Esophagus mucosa (tissue), 1 donor: ENCODE measurements around the gene PSAP. TPM values are rescaled to one million over a fixed set of nuclear protein-coding genes. Genes with fewer than 3 reads are reported as not detected.
"Not testable (repeated sequence)": the region's sequence is repeated elsewhere in the genome, so short reads cannot be mapped to it uniquely, and the experiment has no call there.

ENCODE experiments used
- ATAC-seq: fragments of 200-7000 bp; cut with Tn5 transposase; one replicate; pipeline ENCODE4 v1.9.1; 2020
- total RNA-seq: library from RNA; stranded (reverse); gene quantifications from one replicate; pipeline ENCODE4 v1.2.4, GENCODE V29; 2023
- donor health status: DM: yes; HTN: yes; CAD: no.

Gene PSAP
- total RNA-seq, 1 donor from 2014 or later, result 376 TPM

DNA sequence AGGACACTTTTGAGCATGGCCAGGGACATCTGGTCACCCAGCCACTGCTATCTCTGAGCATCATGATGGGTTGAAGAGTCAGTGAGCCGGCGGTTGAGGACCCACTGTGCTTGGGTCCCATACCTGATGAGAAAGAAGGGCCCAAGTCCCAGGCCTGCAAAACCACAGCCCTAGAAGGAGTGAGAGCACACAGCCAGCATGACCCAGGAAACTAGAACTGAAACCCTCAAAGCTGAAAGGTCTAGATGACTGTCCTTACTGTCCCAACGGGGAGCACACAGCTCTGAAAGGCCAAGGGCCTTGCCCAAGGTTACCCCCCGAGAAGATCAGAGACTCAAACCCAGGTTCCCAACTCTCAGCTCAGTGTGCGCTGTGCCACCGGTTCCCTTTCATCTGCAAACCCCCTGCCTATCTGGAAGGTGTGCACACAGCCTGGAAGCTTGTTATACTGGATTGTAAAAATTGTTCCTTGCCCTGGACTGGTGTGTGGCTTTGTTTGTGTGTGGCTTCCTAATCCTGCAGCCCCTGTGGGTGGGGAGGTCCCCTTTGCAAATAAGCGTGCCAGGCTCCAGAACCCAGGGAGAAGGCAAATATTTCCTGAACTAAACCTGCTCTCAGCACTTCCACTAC is 22.6 kb upstream of the PSAP start:
- ATAC-seq, result no peak

DNA sequence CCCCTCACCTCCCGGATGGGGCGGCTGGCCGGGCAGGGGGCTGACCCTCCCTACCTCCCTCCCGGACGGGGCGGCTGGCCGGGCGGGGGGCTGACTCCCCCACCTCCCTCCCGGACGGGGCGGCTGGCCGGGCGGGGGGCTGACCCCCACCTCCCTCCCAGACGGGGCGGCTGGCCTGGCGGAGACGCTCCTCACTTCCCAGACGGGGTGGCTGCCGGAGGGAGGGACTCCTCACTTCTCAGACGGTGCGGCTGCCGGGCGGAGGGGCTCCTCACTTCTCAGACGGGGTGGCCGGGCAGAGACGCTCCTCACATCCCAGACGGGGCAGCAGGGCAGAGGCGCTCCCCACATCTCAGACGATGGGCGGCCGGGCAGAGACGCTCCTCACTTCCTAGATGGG is 18.6 kb upstream of the PSAP start:
- ATAC-seq, result not testable (repeated sequence)

DNA sequence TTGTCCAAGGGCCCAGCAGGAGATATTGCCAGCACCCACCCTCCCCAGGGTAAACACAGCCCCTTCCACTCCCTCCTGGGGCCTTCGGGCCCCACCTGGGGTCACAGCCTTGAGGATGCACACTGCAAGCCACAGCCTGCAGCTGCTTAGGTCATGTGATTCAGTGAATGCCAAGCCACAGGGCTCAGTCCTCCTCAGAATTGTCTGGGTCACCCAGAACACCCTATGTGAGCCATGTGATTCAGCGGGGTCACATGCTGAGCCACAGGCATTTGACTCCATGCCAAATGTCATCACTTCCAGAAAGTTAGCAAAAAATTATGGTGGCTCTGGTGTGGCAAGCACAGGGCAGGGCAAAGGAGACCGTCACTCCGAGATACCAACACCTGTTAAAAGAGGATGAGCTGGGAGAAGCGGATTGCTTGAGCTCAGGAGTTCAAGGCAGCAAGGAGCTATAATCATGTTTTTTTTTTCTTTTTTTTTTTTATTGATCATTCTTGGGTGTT is 17.2 kb upstream of the PSAP start:
- peak; percentile 86 for ATAC-seq

DNA sequence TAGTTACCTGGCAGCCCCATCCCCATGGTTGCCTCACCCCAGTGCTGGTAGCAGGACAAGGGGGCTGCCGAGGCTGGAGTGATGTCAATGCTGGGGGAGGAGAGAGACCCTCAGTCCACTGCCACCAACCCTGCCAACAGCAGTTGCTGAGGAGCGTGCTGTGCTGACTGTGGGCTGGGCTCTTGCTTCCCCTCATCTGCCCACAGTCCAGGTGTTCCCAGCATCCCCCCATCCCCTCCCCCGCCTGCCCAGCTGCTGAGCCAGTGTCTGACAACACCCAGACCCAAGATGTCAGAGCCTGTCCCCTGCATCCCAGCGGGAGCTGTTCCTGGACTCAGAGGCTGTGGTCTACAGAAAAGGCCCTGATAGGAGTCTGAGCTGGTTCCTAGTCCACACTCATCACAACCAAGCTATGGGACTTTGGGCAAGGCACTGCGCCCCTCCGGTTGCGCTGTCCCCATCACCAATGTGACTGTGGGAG is 14.6 kb upstream of the PSAP start:
- ATAC-seq, result no peak

DNA sequence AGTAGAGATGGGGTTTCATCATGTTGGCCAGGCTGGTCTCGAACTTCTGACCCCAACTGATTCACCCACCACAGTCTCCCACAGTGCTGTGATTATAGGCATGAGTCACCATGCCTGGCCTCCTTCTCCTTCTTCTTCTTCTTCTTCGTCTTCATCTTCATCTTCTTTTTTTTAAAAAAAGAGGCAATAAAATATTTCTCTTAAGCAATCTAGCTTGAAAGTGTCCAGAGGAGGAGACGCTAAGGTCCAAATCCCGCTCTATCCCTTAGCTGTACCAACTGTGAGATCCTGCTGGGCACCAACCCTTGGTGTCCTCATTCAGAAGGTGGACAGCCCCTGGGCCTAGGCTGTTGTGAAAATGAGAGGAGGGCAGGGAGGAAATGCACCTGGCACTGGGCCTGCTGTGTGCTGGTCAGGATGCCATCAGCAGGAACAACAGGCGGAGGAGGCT is 13.9 kb upstream of the PSAP start:
- no peak for ATAC-seq

DNA sequence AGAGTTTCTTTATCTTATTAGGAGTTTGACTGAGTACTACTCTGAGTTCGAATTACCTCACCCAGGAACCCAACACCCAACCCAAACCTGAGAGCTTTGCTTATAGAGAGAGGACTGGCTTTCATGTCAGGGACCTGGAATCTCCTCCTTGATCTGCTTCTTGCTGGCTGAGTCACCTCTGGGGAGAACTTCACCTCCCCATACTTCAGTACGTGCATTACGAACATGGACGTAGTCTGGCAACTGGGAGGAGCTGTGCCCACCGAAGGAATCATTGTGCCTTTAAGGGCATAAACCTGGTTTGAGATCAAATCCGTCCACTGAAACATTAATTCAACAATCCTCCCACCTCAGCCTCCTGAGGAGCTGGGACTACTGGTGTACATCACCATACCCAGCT is 12.2 kb upstream of the PSAP start:
- ATAC-seq, result no peak

DNA sequence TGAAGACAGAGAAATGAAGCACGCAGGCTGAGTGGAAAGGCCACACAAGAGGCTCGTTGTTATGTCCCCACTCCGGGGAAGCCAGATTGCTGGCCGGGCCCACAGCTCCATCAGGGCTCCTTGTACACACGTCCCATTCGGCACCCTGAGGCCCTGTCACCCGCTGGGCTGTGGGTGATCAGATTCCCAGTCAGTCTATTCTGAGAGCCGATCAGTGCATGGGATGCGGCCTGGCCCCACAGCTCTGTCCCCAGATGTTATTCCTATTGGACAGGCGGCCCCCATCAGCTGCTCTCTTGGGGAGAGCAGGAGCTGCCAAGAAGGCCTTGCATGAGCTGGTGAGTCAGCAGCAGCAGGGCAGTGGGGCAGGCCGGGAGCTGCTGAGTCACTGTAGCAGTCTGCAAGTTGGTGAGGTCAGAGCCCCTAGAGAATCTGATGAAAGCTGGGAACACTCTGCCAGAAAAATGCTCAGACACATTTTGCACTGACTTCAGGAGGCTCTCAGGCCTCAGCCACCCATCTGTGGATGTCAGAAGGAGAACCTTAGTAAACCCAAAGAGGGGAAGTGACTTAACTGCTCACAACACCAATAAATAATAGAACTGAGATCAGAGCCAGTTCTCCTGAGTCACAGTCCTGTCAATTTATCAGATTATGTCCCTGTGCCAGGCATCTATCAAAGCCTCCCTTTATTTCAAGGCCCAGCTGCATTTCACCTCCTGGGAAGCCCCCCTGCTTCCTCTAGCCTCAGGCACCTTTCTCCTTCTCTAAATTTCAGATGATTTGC is 9.4 kb upstream of the PSAP start:
- peak; percentile 97 for ATAC-seq

DNA sequence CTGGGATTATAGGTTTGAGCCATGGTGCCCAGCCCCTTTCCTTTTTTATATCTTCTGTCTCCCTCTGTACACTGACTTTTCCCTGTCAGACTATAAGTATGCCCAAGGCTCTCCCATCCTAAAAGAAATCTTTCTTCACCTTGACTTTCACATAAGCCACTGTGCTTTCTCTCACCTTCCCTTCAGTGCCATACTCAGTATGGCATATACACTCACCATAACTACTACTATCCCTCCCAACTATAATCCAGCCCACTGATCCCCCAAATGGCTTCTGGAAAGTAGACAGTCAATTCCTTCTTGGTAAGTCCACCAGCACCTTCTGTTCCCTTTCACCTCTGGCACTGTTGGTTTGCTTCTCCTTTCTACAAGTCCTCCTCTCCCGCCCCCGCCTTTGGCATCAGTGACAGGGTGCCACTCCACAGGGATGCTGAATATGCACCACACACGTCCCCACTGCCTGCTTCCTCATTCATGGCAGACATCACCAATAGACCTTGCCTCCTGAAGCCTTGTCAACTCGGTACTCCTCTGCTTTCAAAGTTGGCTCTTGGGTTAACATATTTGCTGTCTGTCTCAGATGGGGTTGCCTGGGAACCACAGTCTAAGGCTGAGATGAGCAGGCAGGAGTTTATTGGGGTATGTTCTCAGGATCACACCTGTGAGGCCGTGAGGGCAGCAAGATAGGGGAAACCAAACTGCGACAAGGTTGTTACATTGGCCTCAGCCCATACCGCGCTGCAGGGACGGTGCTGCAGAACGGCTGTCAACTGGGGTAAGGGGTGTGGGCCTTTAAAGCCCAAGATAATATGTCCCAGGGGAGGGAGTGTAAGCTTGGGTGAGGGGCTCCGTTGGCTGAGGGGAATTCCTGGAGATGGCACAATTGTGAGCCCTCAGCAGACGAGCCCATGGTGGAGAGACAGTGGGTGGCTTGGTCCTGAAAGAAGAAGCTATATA is 7.2 kb upstream of the PSAP start:
- no peak for ATAC-seq

DNA sequence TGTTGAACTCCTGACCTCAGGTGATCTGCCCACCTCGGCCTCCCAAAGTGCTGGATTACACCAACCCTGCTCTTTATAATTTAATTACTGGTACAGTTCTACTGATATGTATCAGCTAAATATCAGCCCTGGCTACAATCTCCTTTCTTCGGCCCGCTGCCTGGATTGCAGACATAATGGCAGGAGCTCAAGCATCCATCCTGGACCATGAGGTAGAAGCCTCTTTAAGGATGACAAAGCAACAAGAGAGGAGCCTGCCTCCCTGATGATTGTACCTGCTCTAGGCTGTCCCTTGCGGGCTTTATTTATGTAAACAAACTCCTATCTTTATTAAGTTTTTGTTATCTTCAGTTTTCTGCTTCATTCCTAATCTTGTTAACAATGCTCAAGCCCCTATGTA is 5.6 kb upstream of the PSAP start:
- no peak for ATAC-seq

DNA sequence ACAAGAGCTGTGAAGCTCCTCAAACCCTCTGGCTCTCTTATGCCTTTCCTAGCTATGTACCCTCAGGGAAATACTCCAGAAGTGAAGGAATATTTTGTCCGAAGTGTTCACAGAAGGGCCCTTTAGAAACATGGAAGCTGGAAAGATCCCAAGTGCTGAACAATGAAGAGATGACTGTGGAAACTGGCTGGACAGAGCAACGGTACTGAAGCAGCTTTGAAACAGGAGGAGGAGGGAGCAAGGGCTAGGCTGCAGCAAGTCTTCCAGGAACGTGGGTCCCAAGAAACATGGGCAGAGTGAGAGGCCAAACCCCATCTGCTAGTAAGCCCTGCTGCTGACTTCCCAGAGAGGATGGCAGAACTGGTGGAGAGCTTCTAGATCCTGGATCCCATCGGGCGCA is 3.0 kb upstream of the PSAP start:
- ATAC-seq, result no peak

DNA sequence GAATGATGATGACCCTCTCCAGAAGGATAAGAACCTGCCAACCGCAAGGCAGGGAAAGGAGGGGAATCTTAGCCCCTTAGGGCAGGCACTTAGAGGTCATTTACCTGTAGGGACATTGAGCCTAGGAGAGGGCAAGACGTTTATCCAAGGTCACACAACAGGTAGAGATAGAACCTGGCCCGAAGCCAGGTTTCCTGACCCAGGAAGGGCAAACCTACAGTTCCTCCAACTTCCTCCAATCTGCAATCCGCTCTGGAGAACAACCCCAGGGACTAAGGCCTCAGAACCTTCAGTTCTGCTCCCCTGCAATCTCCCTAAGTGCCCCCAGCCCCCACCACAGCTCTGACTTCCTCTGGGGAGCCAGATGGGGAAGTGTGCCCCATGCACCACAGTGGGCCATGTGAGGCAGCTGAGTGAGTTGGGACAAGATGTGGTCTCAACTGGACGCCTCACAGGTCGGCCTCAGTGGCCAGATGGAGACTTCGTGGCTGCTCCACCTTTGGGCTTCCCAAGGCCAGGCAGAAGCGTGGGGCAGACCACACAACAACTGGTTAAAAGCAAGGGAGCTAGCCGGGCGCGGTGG is 1.4 kb upstream of the PSAP start:
- ATAC-seq, result no peak

DNA sequence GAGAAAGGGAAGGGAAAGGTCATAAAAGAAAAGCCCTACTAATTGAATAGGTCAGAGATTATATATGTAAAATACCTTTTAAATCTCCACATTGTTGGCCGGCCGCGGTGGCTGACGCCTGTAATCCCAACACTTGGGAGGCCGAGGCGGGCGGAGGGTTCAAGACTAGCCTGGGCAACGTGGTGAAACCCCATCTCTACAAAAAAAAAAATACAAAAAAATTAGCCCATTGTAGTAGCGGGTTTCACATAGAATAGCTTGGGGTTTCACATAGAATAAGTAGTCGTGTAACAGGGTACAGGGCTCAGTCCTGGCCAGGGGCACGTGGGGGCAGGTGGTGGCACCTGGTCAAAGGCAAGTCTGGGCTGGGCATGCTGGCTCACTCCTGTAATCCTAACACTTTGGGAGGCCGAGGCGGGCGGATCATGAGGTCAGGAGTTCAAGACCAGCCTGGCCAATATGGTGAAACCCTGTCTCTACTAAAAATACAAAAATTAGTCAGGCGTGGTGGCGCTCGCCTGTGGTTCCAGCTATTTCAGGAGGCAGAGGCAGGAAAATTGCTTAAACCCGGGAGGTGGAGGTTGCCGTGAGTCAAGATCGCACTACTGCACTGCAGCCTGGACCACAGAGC is 529 bp upstream of the PSAP start:
- ATAC-seq, result peak; percentile 19

DNA sequence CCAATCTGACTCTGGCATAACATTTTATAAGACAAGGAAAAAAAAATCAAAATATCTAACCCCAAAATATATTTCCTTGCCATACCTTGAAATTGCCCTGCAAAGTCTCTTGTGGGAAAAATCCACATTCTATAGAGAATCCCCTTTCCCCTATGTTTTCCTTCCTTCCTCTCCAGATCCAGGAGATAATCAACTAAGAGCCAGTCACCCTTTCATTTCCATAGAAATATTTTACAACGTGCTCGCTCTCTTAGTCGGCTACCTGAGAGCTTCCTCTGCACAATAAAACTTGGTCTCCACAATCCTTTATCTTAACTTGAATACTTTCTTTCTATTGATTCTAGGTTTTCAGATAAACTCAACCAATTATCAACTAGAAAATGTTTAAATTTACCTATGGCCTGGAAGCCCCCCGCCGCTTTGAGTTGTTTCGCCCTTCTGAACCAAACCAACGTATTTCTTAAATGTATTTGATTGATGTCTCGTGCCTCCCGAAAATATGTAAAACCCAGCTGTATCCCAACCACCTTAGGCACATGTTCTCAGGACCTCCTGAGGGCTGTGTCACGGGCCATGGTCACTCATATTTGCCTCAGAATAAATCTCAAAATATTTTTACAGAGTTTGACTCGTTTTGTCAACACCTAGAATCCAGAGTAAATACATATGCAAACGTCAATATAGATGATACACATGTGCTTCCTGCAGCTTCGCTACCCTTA is 869 bp downstream of the PSAP start:
- no peak for ATAC-seq

DNA sequence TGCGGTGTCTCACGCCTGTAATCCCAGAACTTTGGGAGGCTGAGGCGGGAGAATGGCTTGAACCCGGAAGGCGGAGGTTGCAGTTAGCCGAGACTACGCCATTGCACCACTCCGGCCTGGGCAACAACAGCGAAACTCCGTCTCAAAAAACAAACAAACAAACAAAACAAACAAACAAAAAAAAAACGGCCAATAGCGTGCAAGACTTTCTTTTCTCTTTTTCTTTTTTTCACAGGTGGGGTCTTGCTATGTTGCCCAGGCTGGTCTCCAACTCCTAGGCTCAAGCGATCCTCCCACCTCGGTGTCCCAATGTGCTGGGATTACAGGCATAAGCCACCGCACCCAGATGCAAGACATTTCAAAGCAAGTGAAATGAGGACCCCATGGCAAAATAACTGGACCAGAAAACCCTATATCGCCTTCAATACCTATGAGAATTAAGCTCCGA is 1.6 kb downstream of the PSAP start:
- ATAC-seq, result no peak

DNA sequence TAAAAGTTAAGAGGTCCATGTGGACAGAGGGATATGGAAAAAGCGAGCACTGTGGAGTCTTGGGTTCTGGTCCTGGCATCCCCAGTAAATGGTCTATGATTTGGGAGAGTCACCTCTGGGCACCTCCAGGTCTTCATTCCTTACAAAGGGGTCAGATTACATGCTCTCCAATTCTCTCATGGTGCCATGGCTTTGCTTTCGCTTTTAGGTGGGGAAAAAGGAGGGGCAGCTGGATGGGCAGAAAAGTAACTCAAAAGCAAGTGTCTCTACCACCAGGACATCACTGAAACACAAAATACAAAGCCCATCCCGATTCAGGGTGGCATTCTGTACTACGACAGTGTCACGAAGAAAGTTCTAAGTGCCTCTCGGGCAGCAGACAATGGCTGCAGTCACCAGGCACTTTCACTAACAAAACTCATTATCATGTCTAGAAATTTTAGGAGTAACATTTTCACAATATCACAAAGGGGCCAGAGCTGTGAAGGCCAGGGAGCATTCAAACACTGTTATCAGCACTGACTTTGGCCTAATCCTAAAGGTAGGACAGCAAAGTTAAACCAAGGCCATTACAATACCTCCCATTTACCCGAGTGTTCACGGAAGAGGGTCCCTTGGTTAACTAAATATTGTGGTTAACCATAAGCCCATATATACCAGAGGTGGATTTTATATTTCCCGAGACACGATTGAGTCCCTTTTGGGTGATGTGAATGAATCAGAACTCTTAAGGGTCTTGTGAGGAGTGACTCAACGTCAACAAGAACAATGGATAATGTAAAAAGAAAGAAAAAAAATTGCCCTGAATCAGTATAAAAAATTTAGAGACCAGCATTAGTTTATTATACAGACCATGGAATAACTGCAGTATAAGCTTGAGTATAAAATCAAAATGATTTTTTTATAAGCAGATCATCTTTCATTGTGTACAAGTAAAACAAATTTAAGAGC is 2.5 kb downstream of the PSAP start:
- ATAC-seq, result no peak

DNA sequence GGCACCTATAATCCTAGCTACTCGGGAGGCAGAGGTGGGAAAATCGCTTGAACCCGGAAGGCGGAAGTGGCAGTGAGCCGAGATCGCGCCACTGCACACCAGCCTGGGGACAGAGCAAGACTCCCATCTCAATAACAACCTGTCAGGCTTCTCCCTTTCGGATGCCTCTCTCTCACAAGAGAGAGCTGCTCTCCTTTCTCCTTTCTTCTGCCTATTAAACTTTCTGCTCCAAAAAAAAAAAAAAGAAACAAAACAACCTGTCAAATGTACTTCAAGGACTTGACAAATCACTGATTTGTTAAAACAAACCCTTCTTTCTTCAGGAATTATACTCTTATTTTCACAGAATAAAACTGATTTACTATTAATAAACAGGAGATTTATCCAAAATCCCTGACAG is 3.6 kb downstream of the PSAP start:
- no peak for ATAC-seq

DNA sequence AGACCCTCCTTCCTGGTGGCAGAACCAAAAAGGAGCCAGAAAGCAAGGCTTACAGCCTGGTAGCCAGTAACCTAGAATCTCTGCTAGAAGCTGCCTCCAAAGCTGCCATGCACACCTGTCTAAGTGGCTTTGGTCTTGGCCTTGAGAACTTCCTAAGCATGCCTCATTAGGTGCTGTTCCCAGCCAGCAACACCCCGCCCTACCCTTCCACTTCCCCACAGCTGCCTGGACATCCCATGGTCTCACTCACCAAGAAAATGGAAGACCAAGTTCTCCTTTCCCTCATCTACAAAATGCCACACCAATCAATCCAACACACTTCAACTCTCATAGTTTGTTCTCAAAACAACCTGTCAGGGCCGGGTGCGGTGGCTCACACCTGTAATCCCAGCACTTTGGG is 4.2 kb downstream of the PSAP start:
- ATAC-seq, result no peak

DNA sequence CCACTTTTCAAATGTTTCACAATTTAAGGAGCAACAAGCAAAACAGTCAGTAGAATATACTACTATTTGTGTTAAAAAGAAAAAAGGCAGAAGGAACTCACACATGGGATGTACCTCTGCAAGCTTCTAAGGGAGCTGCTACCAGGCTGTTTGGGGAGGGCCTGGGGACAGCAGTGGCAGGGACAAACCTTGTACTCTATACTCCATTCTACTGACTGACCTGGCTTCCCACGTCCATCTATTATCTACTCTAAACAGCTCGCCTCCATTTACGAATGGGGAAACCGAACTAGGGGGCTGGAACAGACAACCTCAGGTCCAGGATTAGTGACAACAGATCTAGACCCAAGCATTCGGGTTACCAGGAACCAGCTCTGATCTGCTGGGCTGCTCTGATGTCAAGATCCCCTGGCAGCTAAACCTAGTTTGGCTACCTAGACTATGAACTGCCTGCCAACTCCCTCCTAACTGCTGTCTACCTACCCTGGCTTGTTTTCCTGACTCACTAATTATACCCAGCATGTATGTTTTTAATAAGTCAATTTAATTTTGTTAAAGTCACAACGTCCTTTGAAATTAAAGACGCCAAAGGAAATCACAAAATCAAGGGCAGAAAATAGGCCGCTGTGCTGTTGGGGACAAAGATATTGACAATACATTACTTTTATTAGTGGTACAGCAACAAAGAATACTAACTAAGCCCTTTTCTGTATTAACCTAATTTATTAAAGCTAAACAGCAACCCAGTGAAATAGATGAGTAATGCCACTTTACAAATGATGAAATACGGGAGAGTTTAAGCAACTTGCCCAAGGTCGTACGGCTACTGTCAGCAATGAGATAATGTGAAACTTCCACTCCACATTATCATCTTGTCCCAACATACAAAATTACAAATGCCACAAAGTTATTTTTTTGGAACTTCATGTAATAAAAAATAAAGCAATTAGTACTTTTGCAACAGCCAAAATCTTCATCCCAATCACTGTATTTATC is 5.3 kb downstream of the PSAP start:
- peak; percentile 82 for ATAC-seq

DNA sequence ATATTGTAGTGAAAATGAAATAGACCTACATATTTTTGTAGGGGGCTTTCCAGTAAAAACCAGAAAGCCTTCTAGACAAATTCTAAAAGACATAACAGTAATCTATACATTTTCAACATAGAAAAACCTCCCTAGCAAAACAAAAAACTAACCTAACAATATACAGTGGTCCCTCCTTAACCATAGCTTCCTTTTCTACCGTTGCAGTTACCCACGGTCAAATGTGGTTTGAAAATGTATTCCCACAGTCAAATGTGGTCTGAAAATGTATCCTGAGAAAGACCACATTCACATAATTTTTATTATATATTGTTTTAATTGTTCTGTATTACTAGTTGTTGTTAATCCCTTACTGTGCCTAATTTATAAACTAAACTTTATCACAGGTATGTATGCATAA is 6.4 kb downstream of the PSAP start:
- ATAC-seq, result no peak
